Measurements from ENCODE around the gene COX8A.
"Not testable (repeated sequence)": the region's sequence is repeated elsewhere in the genome, so short reads cannot be mapped to it uniquely, and the experiment has no call there.

COX8A gene

GRCh38 chr11:63974259-63975143, at the start of gene COX8A:
COX8A (plus strand) TSS chr11:63974620; CDS start chr11:63974681, 61 bp downstream.
- peak; percentile 98 for DNase-seq

GRCh38 chr11:63929616-63930015, 44.8 kb upstream of the COX8A start:
- no peak for DNase-seq

GRCh38 chr11:63931045-63931444, 43.4 kb upstream of the COX8A start:
- no peak for DNase-seq

DNA sequence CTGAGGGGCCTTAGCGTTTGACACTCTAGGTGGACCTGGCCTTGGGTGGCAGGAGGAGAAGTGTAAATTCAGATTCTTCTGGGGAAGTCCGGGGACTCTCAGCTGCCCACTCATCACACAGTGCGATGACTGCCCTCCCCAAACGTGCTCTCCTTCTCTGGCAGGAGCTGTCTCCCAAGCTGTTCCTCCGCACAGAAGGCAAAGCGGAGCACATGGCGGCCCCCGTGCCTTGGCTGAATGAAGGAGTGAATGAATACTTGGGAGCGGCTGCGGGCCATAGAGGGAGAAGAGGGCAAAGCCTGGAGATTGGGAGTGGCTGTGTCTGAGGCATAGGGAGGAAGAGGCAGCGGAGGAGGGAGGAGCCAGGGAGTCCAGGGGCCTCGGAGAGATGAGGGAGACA, 42.5 kb upstream of the COX8A start:
- no peak for DNase-seq

GRCh38 chr11:63933459-63933858, 41.0 kb upstream of the COX8A start:
- DNase-seq, result no peak

GRCh38 chr11:63937713-63938478, 36.5 kb upstream of the COX8A start:
- DNase-seq, result peak; percentile 27

DNA sequence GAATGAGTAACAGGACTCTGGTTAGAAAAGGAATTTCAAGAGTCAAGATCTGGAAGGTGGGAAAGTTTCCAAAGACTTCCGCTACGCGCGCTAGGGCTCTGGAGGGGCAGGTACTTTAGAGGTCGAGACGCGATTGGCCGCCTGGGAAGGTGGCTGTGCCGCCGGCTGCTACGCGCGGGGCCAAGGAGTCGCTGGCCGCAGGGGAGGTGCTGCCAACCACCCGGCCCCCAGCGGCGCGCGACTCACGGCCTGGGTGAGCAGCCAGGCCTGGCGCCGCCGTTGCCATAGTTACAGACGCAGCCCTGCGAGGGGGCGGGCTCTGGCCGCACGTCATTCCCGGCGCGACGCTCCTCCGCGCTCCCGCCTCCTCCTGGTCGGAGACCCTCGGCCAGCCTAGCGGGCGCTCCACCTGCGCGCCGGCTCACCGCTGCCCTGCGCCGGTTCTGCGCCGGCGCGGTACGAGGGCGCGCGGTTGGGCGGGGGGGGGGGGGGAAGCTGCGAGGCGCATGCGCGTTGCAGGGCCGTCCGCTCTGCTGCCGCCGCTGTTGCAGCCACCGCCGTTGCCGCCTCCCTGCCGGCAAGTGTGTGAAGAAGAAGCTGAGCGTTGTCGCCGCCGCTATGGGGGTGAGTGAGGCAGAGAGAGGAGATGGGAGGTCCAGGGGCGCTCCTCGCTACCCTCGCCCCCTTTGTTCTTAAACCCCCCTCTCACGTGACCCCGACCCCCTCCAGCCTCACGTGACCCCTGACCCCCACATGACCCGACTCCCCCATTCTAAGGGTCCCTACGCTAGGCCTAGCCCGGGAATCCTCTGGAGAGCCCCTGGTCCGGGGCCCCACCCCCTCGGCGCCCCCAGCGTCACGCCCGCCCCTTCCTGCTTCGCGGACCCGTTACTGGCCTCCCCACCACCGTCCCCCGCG, 35.7 kb upstream of the COX8A start, which contains the start of gene NAA40:
Gene NAA40 (plus strand): TSS at position 524 of the 918 bp plus-strand sequence. CDS start 95 bp downstream, at position 619.
- peak; percentile 95 for DNase-seq

GRCh38 chr11:63939397-63939891, 35.0 kb upstream of the COX8A start:
- DNase-seq, result peak; percentile 10

GRCh38 chr11:63940786-63941185, 33.6 kb upstream of the COX8A start:
- no peak for DNase-seq

GRCh38 chr11:63941901-63942300, 32.5 kb upstream of the COX8A start:
- no peak for DNase-seq

DNA sequence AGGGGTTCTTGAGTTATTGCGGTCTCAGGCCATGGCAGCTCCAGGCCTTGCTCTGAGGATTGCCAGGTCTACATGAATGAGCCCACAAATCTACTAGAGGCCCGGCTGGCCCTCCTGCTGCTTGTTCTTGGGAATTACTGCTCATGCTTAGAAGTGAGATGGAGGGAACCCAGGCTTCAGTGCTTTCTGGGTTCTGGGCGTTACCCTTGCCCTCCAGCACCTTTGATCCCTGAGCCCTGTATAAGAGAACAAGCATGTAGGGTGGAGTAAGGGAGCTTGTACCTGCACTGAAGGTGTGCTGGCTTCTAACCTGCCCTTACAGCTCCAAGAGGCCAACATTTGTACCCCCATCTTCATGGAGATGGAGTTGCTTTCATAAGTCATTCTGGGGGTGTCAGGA, 31.6 kb upstream of the COX8A start:
- DNase-seq, result no peak

GRCh38 chr11:63944987-63945386, 29.4 kb upstream of the COX8A start:
- no peak for DNase-seq

GRCh38 chr11:63945477-63946163, 28.8 kb upstream of the COX8A start:
- DNase-seq, result peak; percentile 39

GRCh38 chr11:63951779-63952536, 22.5 kb upstream of the COX8A start:
- no peak for DNase-seq

DNA sequence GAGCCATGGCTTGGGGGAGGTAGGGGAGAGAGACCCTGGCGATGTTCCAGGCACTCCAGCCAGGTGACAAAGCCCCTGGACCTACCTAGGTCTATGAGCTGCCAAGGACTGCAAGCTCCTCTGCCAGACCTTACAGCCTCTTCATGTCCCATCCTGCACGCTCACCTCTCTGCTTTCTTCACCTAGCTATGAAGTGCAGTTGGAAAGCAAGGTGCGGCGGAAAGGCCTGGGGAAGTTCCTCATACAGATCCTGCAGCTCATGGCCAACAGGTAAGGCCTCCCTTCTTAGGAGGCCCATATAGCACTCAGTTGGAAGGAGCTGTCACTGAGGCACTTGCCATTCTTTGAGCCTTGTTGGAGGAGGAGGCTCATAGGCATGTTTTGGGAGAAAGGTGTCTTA, 21.9 kb upstream of the COX8A start:
- no peak for DNase-seq

- DNase-seq, result no peak
These were observed 16.4 kb upstream of the COX8A start for GRCh38 chr11:63958008-63958407.

- DNase-seq, result peak; percentile 9
These were observed 12.6 kb upstream of the COX8A start for GRCh38 chr11:63961608-63962412.

DNA sequence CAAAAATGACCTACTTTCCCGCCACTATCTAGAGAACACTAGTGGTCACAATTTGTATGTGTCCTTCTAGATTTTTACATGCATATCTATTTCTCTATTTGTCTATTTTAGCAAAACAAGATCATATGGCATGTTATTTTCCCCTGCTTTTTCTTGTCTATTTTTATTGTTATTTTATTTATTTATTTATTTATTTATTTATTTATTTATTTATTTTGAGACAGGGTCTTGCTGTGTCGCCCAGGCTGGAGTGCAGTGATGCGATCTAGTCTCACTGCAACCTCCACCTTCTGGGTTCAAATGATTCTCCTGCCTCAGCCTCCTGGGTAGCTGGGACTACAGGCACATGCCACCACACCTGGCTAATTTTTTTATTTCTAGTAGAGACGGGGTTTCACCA, 10.5 kb upstream of the COX8A start:
- DNase-seq, result not testable (repeated sequence)

- no peak for DNase-seq
These were observed 8.0 kb upstream of the COX8A start for GRCh38 chr11:63966444-63966843.

DNA sequence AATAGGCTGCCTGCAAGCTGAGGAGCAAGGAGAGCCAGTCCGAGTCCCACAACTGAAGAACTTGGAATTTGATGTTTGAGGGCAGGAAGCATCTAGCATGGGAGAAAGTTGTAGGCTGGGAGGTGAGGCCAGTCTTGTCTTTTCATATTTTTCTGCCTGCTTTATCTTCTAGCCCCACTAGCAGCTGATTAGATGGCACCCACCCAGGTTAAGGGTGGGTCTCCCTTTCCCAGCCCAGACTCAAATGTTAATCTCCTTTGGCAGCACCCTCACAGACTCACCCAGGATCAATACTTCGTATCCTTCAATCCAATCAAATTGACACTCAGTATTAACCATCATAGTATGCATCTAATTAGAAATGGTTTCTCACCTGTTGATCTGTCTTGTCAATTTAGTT, 5.0 kb upstream of the COX8A start:
- no peak for DNase-seq

Data from NCI-H748 treated with DMSO at 0.1 percent for 48 hours (cell line).